Pancreas (tissue), 10 donors: ENCODE results near the gene HEPACAM. TPM values are rescaled to one million over a fixed set of nuclear protein-coding genes. Genes with fewer than 3 reads are reported as not detected.
A peak's percentile ranks its signal among the peaks of the same experiment; 100 is the strongest.

Experiments
- ATAC-seq, 4 donors: fragments of 200-7000 bp; cut with Tn5 transposase; one replicate each; pipeline versions ENCODE4 v1.8.0 to v1.9.1; 2020; ENCODE audit warnings: mild to moderate bottlenecking in 4 of 4, moderate library complexity in 4 of 4
- DNase-seq, 6 donors: peaks; one replicate each; pipeline ENCODE4 v3.0.0-alpha.2; 2020
- FAIRE-seq: peaks from 2 replicates; lab custom pipeline; 2012; peaks lifted over from hg19 to GRCh38; lab: Jason Lieb, UNC
- H3K27ac ChIP-seq, 4 donors: fragments of 200-600 bp; sonication (generic); 1 replicate in 3 of 4; 2 replicates in 1 of 4; pipeline versions ENCODE4 v1.5.0 to v1.8.0; 2020
- H3K27me3 ChIP-seq, 4 donors: fragments of 200-600 bp; one replicate each; pipeline ENCODE4 v1.8.0; 2021
- H3K36me3 ChIP-seq, 3 donors: fragments of 200-600 bp; sonication (generic) in 1 of 3; one replicate each; pipeline versions ENCODE4 v1.5.0 to v1.8.0; 2020 to 2021
- H3K4me1 ChIP-seq, 3 donors: fragments of 200-600 bp; one replicate each; pipeline ENCODE4 v1.8.0; 2021
- H3K4me3 ChIP-seq, 4 donors: fragments of 200-600 bp; sonication (generic) in 2 of 4; one replicate each; pipeline versions ENCODE4 v1.5.0 to v1.8.0; 2020 to 2021
- H3K9me3 ChIP-seq, 4 donors: fragments of 200-600 bp; one replicate each; pipeline ENCODE4 v1.8.0; 2021
- WGBS, 2 donors: extraction: QIAGEN DNeasy Blood & Tissue Kit; methylation state at CpG; one replicate each; pipeline ENCODE4 v1.1.7; 2013; 5-methylcytosine and 5-hydroxymethylcytosine counted together
- intact Hi-C, 3 donors: fragments of 100-400 bp; cut with DNase I; formaldehyde crosslinking; loops; one replicate each; pipeline versions ENCODE4 v1.11.1 to v1.14.2; 2022
- polyA plus RNA-seq, 2 donors: library from polyadenylated mRNA; stranded (reverse); fragments of 200-250 nt; gene quantifications; one replicate each; pipeline ENCODE4 v1.2.3, GENCODE V29; 2013
- total RNA-seq, 6 donors: library from RNA; stranded (reverse); fragmentation: NEBNext Ultra II Directional in 4 of 6; extraction: Animal tissue kit (Norgen Biotek cat#: 25700) in 4 of 6; gene quantifications; one replicate each; pipeline versions ENCODE4 v1.2.1 to v1.2.4, GENCODE V29; 2021 to 2023
- TF ChIP-seq, protein P1 (sequence below), 4 donors: fragments of 200-600 bp; sonication (generic) in 3 of 4; IDR thresholded peaks; one replicate each; pipeline versions ENCODE4 v1.5.0 to v1.8.0; 2021; ENCODE audit warnings: antibody characterized with exemption in 4 of 4
- donor health status: healthy with polysubstance abuse.
- donor health status: DM: no; HTN: no; CAD: no; lungs with moderate emphysema.
- donor health status: DM: no; HTN: no; CAD: no.
- donor health status: control.
- donor health status: control.
- donor health status: Bipolar disorder and iron deficiency.
- donor health status: DM: yes; HTN: yes; CAD: no.
- donor health status: DM: no; HTN: no; CAD: no.
- donor health status: DM: no; HTN: no; CAD: no.
- donor health status: DM: yes; HTN: yes; CAD: no.

HEPACAM gene
- total and polyA plus RNA-seq, 8 donors: 0.03 to 0.38 (median 0.15) TPM; not detected in 2

DNA sequence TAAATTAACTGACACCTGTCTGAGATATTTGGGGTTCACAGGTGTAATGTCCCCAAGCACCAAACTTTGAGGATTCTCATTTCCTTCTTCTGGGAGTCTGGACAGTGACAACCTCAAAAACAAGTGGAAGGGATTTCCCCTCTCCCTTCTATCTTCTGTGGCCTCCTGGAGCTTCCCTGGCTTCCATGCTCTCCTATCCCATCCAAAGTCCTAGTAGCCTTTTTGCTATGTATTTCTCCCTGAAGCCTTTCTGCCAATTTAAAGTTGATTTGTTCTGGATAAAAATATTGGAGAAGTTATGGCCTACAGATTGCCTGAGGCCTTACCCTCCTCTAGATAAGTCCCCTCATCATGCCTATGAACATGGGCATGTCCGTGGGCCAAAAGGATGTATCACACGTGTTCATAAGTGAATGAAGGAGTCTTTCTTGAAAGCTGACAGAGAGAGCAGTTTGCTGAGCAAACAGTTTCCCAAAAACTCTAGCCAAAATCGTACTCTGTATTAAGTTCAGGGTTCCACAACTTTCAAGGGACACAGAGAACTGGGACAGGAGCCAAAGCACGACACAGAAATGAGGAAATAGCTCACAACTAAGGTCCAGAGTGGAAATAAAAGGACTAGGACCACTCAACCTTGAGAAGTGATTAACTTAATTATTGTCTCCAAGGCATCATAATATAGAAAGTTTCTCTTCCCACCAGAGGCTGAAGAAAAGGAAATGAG, 6.7 kb downstream of the HEPACAM start:
- intact Hi-C loops: no loop called here
- H3K36me3 ChIP-seq: no peaks in the 10 kb centered on the region
- no peaks in the 10 kb centered on the region for H3K4me1 ChIP-seq
- DNase-seq: no peak
- H3K9me3 ChIP-seq: no peaks in the 10 kb centered on the region
- no peak for FAIRE-seq
- H3K27me3 ChIP-seq: peaks cover 0 to 3% (median 0%) of the 10 kb centered on the region in 4 donors
- H3K27ac ChIP-seq: no peak overlapping the region
- 26 to 30% methylated on average over 4 of the region's 4 CpGs for WGBS, 2 donors
- TF ChIP-seq, protein P1, sequence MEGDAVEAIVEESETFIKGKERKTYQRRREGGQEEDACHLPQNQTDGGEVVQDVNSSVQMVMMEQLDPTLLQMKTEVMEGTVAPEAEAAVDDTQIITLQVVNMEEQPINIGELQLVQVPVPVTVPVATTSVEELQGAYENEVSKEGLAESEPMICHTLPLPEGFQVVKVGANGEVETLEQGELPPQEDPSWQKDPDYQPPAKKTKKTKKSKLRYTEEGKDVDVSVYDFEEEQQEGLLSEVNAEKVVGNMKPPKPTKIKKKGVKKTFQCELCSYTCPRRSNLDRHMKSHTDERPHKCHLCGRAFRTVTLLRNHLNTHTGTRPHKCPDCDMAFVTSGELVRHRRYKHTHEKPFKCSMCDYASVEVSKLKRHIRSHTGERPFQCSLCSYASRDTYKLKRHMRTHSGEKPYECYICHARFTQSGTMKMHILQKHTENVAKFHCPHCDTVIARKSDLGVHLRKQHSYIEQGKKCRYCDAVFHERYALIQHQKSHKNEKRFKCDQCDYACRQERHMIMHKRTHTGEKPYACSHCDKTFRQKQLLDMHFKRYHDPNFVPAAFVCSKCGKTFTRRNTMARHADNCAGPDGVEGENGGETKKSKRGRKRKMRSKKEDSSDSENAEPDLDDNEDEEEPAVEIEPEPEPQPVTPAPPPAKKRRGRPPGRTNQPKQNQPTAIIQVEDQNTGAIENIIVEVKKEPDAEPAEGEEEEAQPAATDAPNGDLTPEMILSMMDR (IDR thresholded peaks at IDR 0.05): no peak
- ATAC-seq: no peak
- H3K4me3 ChIP-seq: no peak overlapping the region

DNA sequence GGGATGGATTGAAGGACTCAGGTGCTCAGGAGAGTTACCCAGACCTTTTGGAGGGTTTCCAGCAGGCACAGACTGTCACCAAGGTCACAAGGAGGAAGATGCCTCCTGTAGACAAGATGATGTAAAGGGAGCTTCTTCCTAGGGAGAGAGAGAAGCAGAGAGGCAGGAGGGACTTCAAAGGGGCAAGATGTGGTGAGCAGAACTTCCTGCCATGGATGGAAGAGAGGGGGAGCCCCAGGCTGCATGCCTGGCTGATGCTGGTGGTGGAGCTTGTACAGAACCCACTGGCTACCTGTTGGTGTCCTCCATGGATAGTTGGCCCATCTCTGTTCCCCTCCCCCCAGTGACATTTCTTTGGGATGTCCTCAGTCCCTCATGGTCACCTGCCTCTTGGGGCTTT, 12.6 kb downstream of the HEPACAM start:
- no peak for FAIRE-seq
- H3K4me1 ChIP-seq: no peaks in the 10 kb centered on the region

DNA sequence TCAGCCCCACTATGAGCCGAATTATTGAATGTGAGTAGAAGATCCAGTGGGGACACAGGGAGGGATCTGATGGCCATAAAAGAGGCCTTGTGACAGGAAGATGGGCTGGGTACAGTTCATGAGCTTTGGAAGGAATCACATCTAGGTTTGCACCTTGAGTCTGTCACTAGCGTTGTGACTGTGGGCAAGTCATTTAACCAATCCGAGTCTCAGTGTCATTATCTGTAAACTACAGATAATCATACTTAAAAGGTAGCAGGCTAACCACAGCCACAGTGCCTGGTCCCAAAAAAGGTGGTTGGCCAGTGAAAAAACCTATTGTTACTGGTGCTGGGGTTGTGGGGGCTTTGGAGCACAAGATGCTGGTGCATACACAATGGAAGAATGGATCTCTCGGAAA, 13.0 kb downstream of the HEPACAM start:
- no peaks in the 10 kb centered on the region for H3K4me1 ChIP-seq
- no peak overlapping the region for H3K4me3 ChIP-seq
- peaks cover 0 to 4% (median 0%) of the 10 kb centered on the region in 4 donors for H3K27me3 ChIP-seq
- intact Hi-C loops: no loop called here
- no peaks in the 10 kb centered on the region for H3K9me3 ChIP-seq
- no peak for FAIRE-seq
- ATAC-seq: no peak
- no peaks in the 10 kb centered on the region for H3K36me3 ChIP-seq
- no peak for DNase-seq
- TF ChIP-seq, protein P1 (IDR thresholded peaks at IDR 0.05): no peak
- 77 to 87% methylated on average over 4 of the region's 4 CpGs for WGBS, 2 donors
- no peak overlapping the region for H3K27ac ChIP-seq

More for the DNA sequence above, 12.6 kb downstream of the HEPACAM start:
- Histone ChIP-seq H3K9me3 (no peaks in the 10 kb centered on the region), H3K27me3 (peaks cover 0 to 4% (median 0%) of the 10 kb centered on the region in 4 donors), H3K27ac (no peak overlapping the region), H3K36me3 (no peaks in the 10 kb centered on the region), H3K4me3 (no peak overlapping the region)
- TF ChIP-seq, protein P1 (IDR thresholded peaks at IDR 0.05): no peak
- ATAC-seq: no peak
- intact Hi-C loops: no loop called here
- DNase-seq: no peak

DNA sequence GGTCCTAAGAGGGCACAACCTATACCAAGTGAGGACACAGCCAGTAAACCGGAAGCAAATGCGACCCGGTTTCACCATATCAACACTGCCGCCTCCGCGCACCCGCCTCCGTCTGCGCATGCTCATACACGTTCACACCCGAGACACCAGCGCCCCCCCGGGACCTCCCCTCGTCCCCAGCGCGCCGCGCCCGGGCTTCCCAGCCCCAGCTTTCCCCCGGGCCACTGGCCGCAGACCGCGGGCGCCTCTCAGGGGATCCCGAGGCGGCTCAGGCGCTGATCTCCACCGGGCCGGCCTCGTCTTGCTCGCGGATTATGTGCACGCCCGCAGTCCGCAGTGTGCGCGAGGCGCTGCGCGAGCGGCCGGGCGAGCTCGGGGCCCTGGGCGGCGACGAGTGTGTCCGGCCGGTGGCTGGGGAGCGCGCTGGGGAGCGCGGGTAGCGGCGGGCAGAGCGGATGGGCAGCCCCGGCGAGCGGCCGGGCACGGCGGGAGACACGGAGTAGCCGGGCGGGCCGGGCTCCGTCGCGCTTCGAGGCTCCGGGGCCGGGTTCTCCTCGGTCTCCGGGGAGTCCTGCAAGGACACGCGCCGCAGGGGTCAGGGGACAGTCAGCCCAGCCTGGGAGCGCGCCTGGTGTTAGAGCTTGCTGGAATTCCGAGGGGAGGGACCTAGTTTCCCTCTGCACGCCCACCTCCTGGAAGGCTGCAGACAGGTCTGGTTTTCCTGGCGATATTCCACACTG, 14.8 kb downstream of the HEPACAM start:
- Histone ChIP-seq H3K36me3 (no peaks in the 10 kb centered on the region), H3K4me1 (no peaks in the 10 kb centered on the region), H3K9me3 (no peaks in the 10 kb centered on the region), H3K4me3 (peak overlapping the region in 3 of 4 donors; percentile 23 to 44 (median 26)), H3K27ac (no peak overlapping the region), H3K27me3 (peaks cover 0 to 4% (median 0%) of the 10 kb centered on the region in 4 donors)
- no peak for FAIRE-seq
- DNase-seq: peak; percentile 37 to 81 (median 56)
- 7 to 9% methylated on average over 68 to 82 of the region's 82 CpGs for WGBS, 2 donors
- peak; percentile 50 to 87 (median 71) for ATAC-seq
- intact Hi-C loops: no loop called here
- TF ChIP-seq, protein P1 (IDR thresholded peaks at IDR 0.05): no peak
